NCI-H1105 treated with DMSO at 0.1 percent for 48 hours (cell line): ENCODE data around the gene LHFPL3.

ENCODE experiments used
- DNase-seq: peaks from one replicate; lab custom pipeline; 2025; lab: John Stamatoyannopoulos, UW

LHFPL3 gene

DNA sequence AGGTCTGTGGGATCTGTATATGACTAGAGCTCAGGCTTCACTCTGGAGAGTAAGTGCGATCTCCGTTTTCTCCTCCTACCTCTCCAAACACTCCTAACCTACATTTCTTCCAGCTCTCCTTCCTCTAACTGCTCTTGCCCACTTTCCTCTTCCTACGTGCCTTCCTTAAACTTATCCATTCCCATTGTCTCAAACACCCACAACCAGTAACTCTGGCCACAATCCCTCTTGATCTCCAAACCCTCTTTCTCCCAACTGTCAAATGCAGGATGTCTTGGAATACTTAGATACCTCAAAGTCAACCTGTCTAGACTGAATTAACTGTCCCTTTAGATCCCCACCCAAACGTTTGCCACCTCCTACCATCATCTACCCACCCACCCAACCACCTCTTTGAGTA, 471.9 kb downstream of the LHFPL3 start:
- no peak for DNase-seq

GRCh38 chr7:104801022-104801421, 472.6 kb downstream of the LHFPL3 start:
- DNase-seq: no peak

DNA sequence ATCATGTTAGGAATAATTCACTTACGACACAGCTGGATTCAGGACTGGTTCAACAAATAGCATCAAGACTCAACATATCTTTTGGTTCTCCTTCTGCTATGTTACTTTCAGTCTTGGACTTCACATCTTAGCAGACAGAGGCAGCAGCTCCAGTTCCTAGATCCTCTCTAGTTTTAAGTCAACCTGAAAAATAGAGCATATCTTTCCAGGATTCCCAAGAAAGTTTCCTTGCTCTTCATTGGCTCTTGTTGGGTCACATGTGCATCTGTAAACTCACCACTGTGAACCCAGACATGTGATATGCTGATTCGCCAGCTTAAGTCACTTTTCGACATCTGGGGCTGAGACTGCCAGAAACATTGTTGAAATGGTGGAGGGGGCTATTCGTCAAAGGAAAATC, 475.5 kb downstream of the LHFPL3 start:
- no peak for DNase-seq

GRCh38 chr7:104804696-104805095, 476.3 kb downstream of the LHFPL3 start:
- no peak for DNase-seq

- no peak for DNase-seq
Measured at GRCh38 chr7:104805449-104806317, 477.3 kb downstream of the LHFPL3 start.

DNA sequence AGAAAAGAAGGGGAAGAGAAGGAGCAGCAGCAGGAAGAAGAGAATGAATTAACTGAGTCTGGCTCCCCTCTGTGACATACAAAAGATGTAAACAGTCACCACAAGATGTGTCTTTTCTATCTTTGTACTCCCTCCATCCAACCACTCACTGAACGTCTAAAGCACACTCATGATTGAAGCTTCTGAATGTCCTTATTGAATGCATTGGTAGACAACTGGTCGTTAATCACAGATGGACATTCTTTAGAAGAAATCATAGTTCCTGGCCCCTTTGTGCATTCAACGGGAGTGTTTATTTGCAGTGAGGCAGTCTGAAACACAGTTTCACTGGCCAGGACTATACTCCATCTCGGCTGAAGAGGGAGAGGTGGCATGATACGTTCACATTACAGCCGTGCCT, 479.3 kb downstream of the LHFPL3 start:
- DNase-seq: no peak

DNA sequence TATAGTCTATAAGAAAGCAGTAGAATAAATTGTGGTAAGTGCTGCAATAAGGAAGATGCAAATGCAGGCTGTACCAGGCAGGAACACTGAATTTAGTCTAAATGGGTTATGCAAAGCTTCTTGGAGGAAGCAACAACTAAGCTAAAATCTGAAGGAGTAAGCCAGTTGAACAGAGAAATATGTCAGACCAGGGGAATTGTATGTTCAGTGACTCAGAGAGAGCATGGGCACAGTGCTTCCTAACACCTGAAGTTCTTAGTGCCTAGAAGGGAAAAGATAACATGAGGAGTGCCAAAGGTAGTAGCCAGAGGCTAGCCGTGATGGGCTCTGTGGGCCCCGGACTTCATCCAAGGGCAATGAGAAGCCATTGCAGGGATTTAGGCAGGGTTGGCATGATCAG, 481.5 kb downstream of the LHFPL3 start:
- no peak for DNase-seq

- DNase-seq: no peak
Measured at GRCh38 chr7:104814126-104814525, 485.7 kb downstream of the LHFPL3 start.

DNA sequence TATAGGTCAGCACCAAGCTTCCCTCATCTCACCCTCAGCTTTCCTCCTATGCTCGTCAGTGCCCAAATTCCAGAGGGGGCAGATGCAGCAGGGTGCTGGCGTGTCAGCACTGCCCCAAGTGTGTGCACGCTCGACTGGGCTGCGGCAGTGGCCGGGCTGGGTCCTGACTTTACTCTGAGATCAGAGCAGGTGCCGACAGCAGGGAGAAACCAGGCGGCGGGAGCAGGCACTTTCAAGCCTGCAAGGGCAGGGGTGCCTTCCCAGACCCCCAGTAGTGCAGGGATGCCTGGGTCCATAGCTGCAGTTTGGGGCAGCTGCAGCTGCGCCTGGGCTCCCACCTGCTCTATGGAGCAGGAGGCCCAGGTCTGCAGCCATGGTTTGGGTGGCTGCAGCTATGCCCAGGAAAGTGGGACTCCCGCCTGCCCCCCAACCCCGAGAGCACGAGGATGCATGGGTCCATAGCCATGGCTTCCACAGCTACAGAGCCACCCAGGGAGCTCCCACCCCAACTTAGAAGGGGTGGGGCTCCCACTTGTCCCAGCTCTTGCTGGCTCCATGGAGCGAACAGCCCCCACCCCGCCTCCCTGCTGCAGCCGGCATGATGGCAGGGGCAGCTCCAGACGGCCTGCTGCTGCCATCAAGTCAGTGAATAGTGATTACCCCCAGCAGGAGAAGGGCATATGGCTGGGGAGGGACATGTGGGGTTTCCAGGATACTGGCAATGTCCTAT, 486.4 kb downstream of the LHFPL3 start:
- DNase-seq: no peak

- DNase-seq: no peak
Measured at GRCh38 chr7:104816537-104816936, 488.1 kb downstream of the LHFPL3 start.

DNA sequence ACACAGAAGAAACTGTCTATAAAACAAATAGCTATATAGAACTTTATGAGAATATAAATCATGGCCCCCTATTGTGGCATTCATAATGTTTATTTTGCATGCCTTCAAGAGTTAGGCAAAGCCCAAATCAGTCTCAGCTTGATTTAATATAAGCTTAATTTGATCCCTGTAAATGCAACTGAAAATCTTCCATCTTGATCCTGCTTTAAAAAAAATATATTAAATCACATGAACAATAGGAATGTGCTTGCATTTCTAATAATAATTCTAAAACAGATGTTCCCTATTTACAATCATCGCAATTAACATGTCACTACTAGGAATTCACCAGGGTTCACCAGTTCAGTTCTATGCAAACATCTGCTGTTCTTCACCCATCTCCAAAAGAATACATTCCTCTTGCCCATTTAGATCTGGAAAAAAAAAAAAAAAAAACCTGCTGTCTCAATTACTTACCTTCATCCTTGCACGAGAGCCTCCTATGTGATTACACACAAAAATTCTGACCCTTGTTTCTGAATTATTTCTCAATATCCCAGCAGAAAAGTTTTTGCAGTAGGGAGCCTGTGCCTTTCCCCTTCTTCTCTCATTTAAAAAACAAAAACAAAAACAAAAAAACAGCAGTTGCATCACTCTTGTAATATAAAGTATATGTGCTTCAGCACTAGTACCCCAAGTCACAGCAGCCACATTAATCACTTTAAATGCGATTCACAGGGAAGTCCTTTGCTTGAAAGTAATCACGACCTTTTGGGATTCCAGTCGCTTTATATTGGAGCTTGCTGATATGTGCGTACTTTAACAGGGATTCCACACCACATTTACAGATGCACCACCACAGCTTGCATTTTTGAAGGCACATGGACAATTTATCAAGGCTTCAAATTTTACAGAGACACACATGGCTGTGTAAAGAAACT, 490.8 kb downstream of the LHFPL3 start:
- no peak for DNase-seq

DNA sequence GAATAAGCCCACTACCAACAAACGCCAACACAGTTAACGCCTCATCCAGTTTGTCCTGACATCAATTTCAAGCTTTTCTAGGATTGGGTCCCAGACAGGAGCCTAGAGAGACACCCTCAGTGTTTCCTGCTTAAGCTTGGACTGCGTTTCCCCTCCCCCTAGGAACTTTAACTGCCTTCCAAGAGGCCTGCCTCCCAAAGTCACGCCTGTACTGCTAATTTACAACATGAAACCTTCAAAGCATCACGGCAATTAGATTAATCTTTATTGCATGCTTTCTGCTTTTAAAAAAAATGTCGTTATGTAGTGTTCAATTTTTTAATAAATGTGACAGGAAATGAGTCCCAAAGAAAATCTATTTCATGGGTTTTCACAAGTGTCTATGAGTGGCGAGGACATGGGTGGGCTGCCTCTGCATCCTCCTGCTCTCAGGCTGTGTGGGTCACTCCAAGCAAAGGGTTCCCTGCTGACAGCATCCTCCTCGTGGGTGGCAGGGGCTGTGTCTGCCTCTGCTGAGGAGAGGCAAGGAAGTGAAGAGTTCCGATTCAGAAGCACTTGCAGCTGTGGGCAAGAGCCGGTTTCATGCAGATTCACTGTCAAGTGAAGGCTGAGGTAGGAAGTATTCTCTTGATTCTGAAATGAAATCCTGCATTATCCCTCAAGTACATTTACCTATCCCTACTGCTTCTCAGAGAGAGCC, 492.6 kb downstream of the LHFPL3 start:
- no peak for DNase-seq

GRCh38 chr7:104823177-104823576, 494.8 kb downstream of the LHFPL3 start:
- DNase-seq: no peak

DNA sequence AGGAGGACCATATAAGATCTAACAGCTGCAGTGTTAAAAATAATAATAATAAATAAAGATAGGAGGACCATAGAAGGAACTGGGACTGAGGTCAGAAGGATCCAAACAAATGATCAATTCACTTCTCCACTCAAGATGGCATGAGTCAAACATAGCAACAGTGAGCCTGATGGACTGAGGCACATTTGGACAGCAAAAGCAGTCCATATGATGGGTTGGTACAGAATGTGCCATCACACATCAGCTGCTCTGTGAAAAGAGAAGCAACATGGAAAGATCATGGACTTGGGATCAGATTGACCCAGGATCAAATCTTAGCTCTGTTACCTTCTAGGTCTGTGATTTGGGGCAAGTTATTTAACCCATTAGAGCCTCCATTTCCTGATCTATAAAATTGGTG, 496.7 kb downstream of the LHFPL3 start:
- no peak for DNase-seq

GRCh38 chr7:104826135-104826534, 497.7 kb downstream of the LHFPL3 start:
- DNase-seq: no peak

GRCh38 chr7:104836976-104837375, 508.6 kb downstream of the LHFPL3 start:
- DNase-seq: no peak

DNA sequence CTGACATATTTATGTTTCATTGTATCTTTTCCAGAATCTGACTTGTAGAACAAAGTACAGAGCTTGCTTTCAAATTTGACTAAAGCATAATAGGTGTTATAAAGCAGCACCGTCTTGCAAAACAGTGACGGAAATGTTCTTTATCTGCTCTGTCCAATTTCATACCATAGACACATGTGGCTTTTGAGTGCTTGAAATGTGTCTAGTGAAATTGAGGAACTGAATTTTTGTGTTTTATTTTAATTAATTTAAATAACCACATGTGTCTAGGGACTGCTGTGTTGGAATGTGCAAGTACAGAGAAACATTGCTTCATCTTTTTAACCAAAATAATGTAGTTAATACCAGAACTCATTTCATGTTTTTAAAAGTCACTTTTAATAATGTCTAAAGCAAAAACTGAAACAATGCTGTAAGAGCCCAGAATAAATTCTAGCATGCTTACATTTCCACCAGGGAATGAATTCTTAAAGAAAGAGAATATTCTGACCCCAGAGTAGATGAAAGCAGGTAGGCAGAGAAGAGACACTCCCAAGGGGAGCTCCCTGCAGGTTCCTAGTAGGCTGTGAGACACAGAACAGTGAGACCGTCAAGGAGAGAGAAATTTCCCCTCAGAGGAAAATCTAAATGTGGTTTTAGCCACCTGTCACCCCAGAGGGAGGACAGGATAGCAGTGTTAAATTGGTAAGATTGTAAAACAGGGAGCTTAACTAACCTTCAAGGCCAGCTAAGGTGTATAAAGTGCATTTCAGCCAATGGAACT, 510.3 kb downstream of the LHFPL3 start:
- DNase-seq: no peak

DNA sequence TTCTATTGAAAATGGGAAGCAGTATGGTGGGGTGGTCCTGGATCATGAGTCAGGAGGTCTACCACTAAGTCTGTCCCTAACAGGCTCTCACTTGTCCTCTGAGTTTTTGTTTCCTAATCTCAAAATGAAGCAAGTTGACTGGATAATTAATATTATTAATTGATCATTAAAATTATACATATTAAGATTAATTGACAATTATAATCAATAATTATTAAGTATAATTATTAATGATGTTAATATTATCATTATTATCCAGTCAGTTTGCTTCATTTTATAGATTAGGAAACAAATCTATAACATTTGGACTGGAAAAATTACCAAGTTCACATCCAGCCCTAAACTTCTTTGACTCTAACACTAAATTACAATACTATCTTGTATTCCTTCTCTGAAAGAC, 511.4 kb downstream of the LHFPL3 start:
- no peak for DNase-seq

- no peak for DNase-seq
Measured at GRCh38 chr7:104841798-104842197, 513.4 kb downstream of the LHFPL3 start.

DNA sequence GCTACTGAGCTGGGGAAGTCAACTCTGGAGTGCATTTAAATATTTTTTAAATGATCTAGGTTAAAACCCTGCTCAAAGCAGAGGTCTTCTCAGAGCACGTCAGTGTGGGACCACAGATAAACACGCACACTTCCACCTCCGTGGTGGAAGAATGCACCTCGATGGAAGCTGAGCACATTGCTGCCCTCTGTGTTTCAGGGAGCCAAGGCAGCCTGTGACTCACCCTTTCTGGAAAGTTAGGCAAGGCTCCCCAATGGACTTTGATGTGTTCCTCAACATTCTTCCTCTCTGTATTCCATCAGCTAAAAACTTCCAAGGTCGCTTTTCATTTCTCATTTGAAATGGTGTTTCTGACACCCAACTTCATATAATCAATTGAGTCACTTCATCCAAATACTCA, 514.8 kb downstream of the LHFPL3 start:
- no peak for DNase-seq

- no peak for DNase-seq
Measured at GRCh38 chr7:104845557-104845956, 517.2 kb downstream of the LHFPL3 start.
